K562 (cell line): ENCODE data around the gene NDUFB10. TPM values are rescaled to one million over a fixed set of nuclear protein-coding genes. Genes with fewer than 3 reads are reported as not detected.

Experiments used
- ATF4 ChIP-seq: fragments of 450-650 bp; formaldehyde crosslinking; IDR thresholded peaks from 2 replicates; pipeline ENCODE4 v1.4.0; 2022; ENCODE audit warnings: mild to moderate bottlenecking, moderate library complexity
- ATF7 ChIP-seq: fragments of 450-650 bp; IDR thresholded peaks from 2 replicates; pipeline ENCODE4 v1.7.1; 2014; ENCODE audit warnings: mild to moderate bottlenecking, moderate library complexity
- E4F1 ChIP-seq: fragments of 250-450 bp; sonication (Bioruptor Pico); IDR thresholded peaks from 2 replicates; pipeline ENCODE4 v1.5.0; 2021; ENCODE audit warnings: mild to moderate bottlenecking, borderline replicate concordance
- HDAC6 ChIP-seq: IDR thresholded peaks from 2 replicates; pipeline ENCODE4 v1.6.1; 2012; ENCODE audit warnings: low read depth, mild to moderate bottlenecking, control low read depth, inconsistent platforms, low read length, moderate library complexity
- KDM1A ChIP-seq, 2 experiments: fragments of 450-650 bp; IDR thresholded peaks; 2 replicates each; pipeline ENCODE4 v1.6.1; 2016; ENCODE audit warnings: mild to moderate bottlenecking in 2 of 2
- MEF2D ChIP-seq: conservative IDR thresholded peaks from 2 replicates; pipeline ENCODE4 v1.6.1; 2016; ENCODE audit warnings: low read depth, missing genetic modification characterization, missing compliant biosample characterization
- MTA1 ChIP-seq: fragments of 450-650 bp; IDR thresholded peaks from 2 replicates; pipeline ENCODE4 v1.6.1; 2017; ENCODE audit warnings: borderline replicate concordance
- NR2F6 ChIP-seq: fragments of 450-650 bp; formaldehyde crosslinking; IDR thresholded peaks from 2 replicates; pipeline ENCODE4 v1.4.0; 2020; ENCODE audit warnings: mild to moderate bottlenecking
- RAD51 ChIP-seq: fragments of 450-650 bp; IDR thresholded peaks from 2 replicates; pipeline ENCODE4 v1.7.1; 2016; ENCODE audit warnings: low read depth, mild to moderate bottlenecking, borderline replicate concordance
- RREB1 ChIP-seq: fragments of 250-450 bp; sonication (Bioruptor Pico); IDR thresholded peaks from 2 replicates; pipeline ENCODE4 v1.4.0; 2020
- TCF15 ChIP-seq: fragments of 250-450 bp; sonication (Bioruptor Pico); IDR thresholded peaks from 2 replicates; pipeline ENCODE4 v1.8.0; 2022; ENCODE audit warnings: moderate library complexity, mild to moderate bottlenecking, inconsistent platforms
- THAP12 ChIP-seq: fragments of 250-450 bp; sonication (Bioruptor Pico); IDR thresholded peaks from 2 replicates; pipeline ENCODE4 v1.9.0; 2021; ENCODE audit warnings: mild to moderate bottlenecking, inconsistent platforms
- ZNF280A ChIP-seq: fragments of 450-650 bp; IDR thresholded peaks from 2 replicates; pipeline ENCODE4 v1.6.1; 2018; ENCODE audit warnings: mild to moderate bottlenecking, low read depth; ENCODE audit not compliant: partially characterized antibody
- ZNF668 ChIP-seq: fragments of 250-450 bp; sonication (Bioruptor Pico); IDR thresholded peaks from 2 replicates; pipeline ENCODE4 v1.8.0; 2022; ENCODE audit warnings: mild to moderate bottlenecking, inconsistent platforms
- polyA plus RNA-seq, 8 experiments: library from polyadenylated mRNA; depleted of rRNA in 4 of 8; stranded (reverse) in 5 of 8; unstranded in 3 of 8; fragments of >200 nt; fragmentation: Nextera tagmentation in 2 of 8; fragmentation: Illumina TruSeq in 1 of 8; extraction: Ambion mirVana in 2 of 8; extraction: Trizol in 1 of 8; gene quantifications; 2 replicates each; pipeline versions ENCODE4 v1.2.1 to v1.2.3, GENCODE V29; 2011 to 2014; ENCODE audit warnings: inconsistent platforms in 1 of 8, missing spikeins in 1 of 8
- total RNA-seq, 7 experiments: library from RNA; depleted of rRNA in 6 of 7; stranded (reverse); fragments of >200 nt in 6 of 7; fragmentation: Illumina TruSeq in 2 of 7; extraction: Trizol in 2 of 7; gene quantifications; 2 replicates each; pipeline versions ENCODE4 v1.2.1 to v1.2.3, GENCODE V29; 2011 to 2021; ENCODE audit warnings: low replicate concordance in 1 of 7

The NDUFB10 gene
- total and polyA plus RNA-seq, 9 of the 15 experiments (the other 6 are each of a cell fraction or from before 2014, with no cell fraction given), result 69.3 to 527 (median 161) TPM

- TF ChIP-seq NR2F6 (CRISPR knock-in tag), result no peak; the same call in 1 of the 2 replicates
- TF ChIP-seq ATF7, result no peak
- TF ChIP-seq E4F1, result no peak
- no peak for TF ChIP-seq MTA1
- TF ChIP-seq HDAC6, result no peak
- TF ChIP-seq ZNF668 (CRISPR knock-in tag), result no peak
- TF ChIP-seq RREB1 (CRISPR knock-in tag), result peak; percentile 28; the same call in 1 of the 2 replicates
- TF ChIP-seq ATF4 (CRISPR knock-in tag), result peak; percentile 60; the same call in 1 of the 2 replicates
- no peak for TF ChIP-seq MEF2D
- no peak for TF ChIP-seq ZNF280A
- no peak for TF ChIP-seq THAP12 (CRISPR knock-in tag)
- TF ChIP-seq RAD51, result peak; percentile 62
- no peak for TF ChIP-seq KDM1A (IDR thresholded peaks at IDR 0.05)
- no peak for TF ChIP-seq TCF15 (CRISPR knock-in tag)
Measured at GRCh38 chr16:2008009-2008526, 48.7 kb downstream of the NDUFB10 start (continued).
